Kidney epithelial cell (primary cell): ENCODE data around the gene LRIT2. TPM values are rescaled to one million over a fixed set of nuclear protein-coding genes. Genes with fewer than 3 reads are reported as not detected.
A peak's percentile ranks its signal among the peaks of the same experiment; 100 is the strongest.

Source experiments
- DNase-seq: peaks from one replicate; pipeline ENCODE4 v3.0.0-alpha.2; 2010; ENCODE audit warnings: low read depth
- H3K27me3 ChIP-seq: 2 replicates; pipeline ENCODE4 v1.6.0; 2011; ENCODE audit warnings: low read length; ENCODE audit not compliant: control insufficient read depth, insufficient read depth
- H3K36me3 ChIP-seq: 2 replicates; pipeline ENCODE4 v1.5.1; 2011; ENCODE audit warnings: low read length; ENCODE audit not compliant: control insufficient read depth, insufficient read depth
- H3K4me3 ChIP-seq: 2 replicates; pipeline ENCODE4 v1.5.1; 2011; ENCODE audit warnings: low read depth, mild to moderate bottlenecking, control low read depth, low read length
- CTCF ChIP-seq: IDR thresholded peaks from 2 replicates; pipeline ENCODE4 v1.5.1; 2011; ENCODE audit warnings: mild to moderate bottlenecking, moderate library complexity, low read length, control low read depth, inconsistent platforms; ENCODE audit not compliant: insufficient read depth, poor library complexity, severe bottlenecking
- total RNA-seq: library from RNA; depleted of rRNA; stranded (reverse); fragments of >200 nt; gene quantifications from 2 replicates; pipeline ENCODE4 v1.2.3, GENCODE V29; 2015

The LRIT2 gene
- total RNA-seq, 1 donor from 2014 or later = not detected

GRCh38 chr10:84211566-84211965 is 13.8 kb downstream of the LRIT2 start:
- TF ChIP-seq CTCF = no peak
- no peak for DNase-seq
- H3K27me3 ChIP-seq = peaks cover 4% of the 10 kb centered on the region
- H3K4me3 ChIP-seq = no peak overlapping the region
- no peaks in the 10 kb centered on the region for H3K36me3 ChIP-seq

- no peak overlapping the region for H3K4me3 ChIP-seq
- no peak for TF ChIP-seq CTCF
- no peaks in the 10 kb centered on the region for H3K36me3 ChIP-seq
- DNase-seq = no peak
- no peaks in the 10 kb centered on the region for H3K27me3 ChIP-seq
Measured at GRCh38 chr10:84208023-84208422, 17.3 kb downstream of the LRIT2 start.

- H3K4me3 ChIP-seq = no peak overlapping the region
- no peak for DNase-seq
- TF ChIP-seq CTCF = no peak
- H3K27me3 ChIP-seq = no peaks in the 10 kb centered on the region
- no peaks in the 10 kb centered on the region for H3K36me3 ChIP-seq
Measured at GRCh38 chr10:84205853-84206525, 19.4 kb downstream of the LRIT2 start.

GRCh38 chr10:84205049-84205852 is 20.1 kb downstream of the LRIT2 start:
- no peak overlapping the region for H3K4me3 ChIP-seq
- H3K36me3 ChIP-seq = no peaks in the 10 kb centered on the region
- TF ChIP-seq CTCF = peak; percentile 96
- peak; percentile 12 for DNase-seq
- no peaks in the 10 kb centered on the region for H3K27me3 ChIP-seq

- Histone ChIP-seq H3K27me3 (no peaks in the 10 kb centered on the region), H3K36me3 (no peaks in the 10 kb centered on the region), H3K4me3 (no peak overlapping the region)
- TF ChIP-seq CTCF = no peak
- DNase-seq = no peak
Measured at GRCh38 chr10:84204610-84205009, 20.7 kb downstream of the LRIT2 start.
